SJCRH30 (cell line): ENCODE results near the gene LYZL2. TPM values are rescaled to one million over a fixed set of nuclear protein-coding genes. Genes with fewer than 3 reads are reported as not detected.
A peak's percentile ranks its signal among the peaks of the same experiment; 100 is the strongest.
"Not testable (repeated sequence)": the region's sequence is repeated elsewhere in the genome, so short reads cannot be mapped to it uniquely, and the experiment has no call there.

Experiments
- DNase-seq, 2 experiments: peaks; one replicate each; pipeline ENCODE4 v3.0.0-alpha.2; 2015 to 2020
- H3K27ac ChIP-seq: fragments of 250-450 bp; sonication (Bioruptor Pico); 2 replicates; pipeline ENCODE4 v1.5.1; 2020; ENCODE audit warnings: mild to moderate bottlenecking, moderate library complexity
- H3K27me3 ChIP-seq: fragments of 250-450 bp; sonication (Bioruptor Pico); 2 replicates; pipeline ENCODE4 v1.5.1; 2020; ENCODE audit warnings: mild to moderate bottlenecking, moderate library complexity
- H3K36me3 ChIP-seq: fragments of 250-450 bp; sonication (Bioruptor Pico); 2 replicates; pipeline ENCODE4 v1.5.1; 2020; ENCODE audit warnings: mild to moderate bottlenecking, moderate library complexity
- H3K4me1 ChIP-seq: fragments of 250-450 bp; sonication (Bioruptor Pico); 2 replicates; pipeline ENCODE4 v1.5.1; 2020; ENCODE audit warnings: mild to moderate bottlenecking, moderate library complexity
- H3K4me3 ChIP-seq: fragments of 250-450 bp; sonication (Bioruptor Pico); 2 replicates; pipeline ENCODE4 v1.5.1; 2020; ENCODE audit warnings: mild to moderate bottlenecking, moderate library complexity
- H3K9me3 ChIP-seq: fragments of 250-450 bp; sonication (Bioruptor Pico); replicated peaks from 2 replicates; pipeline ENCODE4 v1.5.1; 2020; ENCODE audit warnings: mild to moderate bottlenecking, moderate library complexity
- total RNA-seq: library from RNA; depleted of rRNA; stranded (reverse); fragments of >200 nt; shearing (Covaris generic); gene quantifications from 2 replicates; pipeline ENCODE4 v1.2.3, GENCODE V29; 2014

LYZL2 gene
- total RNA-seq, 1 experiment from 2014 or later: not detected

DNA sequence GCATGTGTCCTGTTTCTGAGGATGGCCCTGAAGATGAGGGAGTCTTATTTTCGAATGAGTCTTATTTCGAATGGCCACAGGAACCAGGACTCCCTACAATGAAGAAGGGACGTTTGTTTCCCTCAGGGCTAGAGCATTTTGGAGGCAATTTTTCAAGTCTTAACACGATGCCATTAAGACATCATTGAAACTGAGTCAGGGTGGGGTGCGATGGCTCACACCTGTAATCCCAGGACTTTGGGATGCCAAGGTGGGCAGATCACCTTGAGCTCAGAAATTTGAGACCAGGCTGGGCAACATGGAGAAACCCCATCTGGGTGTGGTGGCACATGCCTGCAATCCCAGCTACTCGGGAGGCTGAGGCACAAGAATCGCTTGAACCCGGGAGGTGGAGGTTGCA is 18.5 kb downstream of the LYZL2 start:
- H3K4me3 ChIP-seq, DNase-seq, H3K9me3 ChIP-seq, H3K36me3 ChIP-seq, H3K27me3 ChIP-seq, H3K27ac ChIP-seq, H3K4me1 ChIP-seq: not testable (repeated sequence)

- no peaks in the 10 kb centered on the region for H3K9me3 ChIP-seq
- no peak for DNase-seq
- no peak overlapping the region for H3K4me3 ChIP-seq
- H3K27me3 ChIP-seq: no peaks in the 10 kb centered on the region
- H3K27ac ChIP-seq: no peak overlapping the region
- H3K4me1 ChIP-seq: no peaks in the 10 kb centered on the region
- H3K36me3 ChIP-seq: no peaks in the 10 kb centered on the region
Measured at GRCh38 chr10:30607814-30608213, 21.7 kb downstream of the LYZL2 start.

- Histone ChIP-seq H3K4me3 (no peak overlapping the region), H3K27ac (no peak overlapping the region), H3K36me3 (no peaks in the 10 kb centered on the region), H3K27me3 (no peaks in the 10 kb centered on the region), H3K9me3 (no peaks in the 10 kb centered on the region), H3K4me1 (no peaks in the 10 kb centered on the region)
- no peak for DNase-seq
Measured at GRCh38 chr10:30606313-30606712, 23.2 kb downstream of the LYZL2 start.

DNA sequence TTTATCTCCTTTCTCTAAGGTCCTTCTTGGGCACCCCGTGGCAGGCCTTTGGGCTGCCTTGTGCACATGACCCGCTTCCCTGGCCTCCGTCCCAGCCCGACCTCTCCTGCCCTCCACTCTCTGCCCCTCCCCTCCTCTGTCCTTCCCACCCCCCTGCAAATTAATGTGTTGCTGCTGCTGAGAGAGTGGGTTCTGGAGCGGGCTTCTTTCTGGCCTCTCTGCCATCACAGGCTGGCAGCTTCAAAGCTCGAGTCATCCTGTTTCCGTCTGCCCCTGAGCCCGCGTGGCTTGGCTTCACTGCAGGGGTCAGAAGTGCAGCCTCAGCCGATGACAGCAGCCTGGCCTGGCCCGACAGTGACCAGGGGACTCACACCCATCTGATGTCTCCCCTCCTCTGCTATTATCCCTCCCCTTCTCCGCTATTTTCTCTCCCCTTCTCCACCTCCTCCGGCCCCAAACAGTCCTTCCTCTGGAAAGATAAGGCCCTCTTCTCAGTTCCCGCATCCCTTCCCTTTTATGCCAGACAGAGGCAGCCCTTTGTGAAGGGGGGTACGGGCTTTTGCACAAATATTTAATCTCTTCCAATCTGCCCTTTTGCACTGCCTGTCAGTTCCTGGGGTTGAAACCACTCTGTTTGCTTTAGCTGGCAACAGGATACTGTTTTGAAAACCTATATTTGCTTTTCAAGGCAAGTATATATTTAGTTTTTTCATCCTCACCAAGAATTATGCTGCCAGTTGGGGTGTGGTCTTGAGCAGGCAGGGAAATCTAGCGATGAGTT is 24.0 kb downstream of the LYZL2 start:
- DNase-seq, H3K36me3 ChIP-seq, H3K27me3 ChIP-seq, H3K27ac ChIP-seq, H3K4me1 ChIP-seq, H3K9me3 ChIP-seq, H3K4me3 ChIP-seq: not testable (repeated sequence)

- Histone ChIP-seq H3K27ac (no peak overlapping the region), H3K4me3 (no peak overlapping the region), H3K27me3 (no peaks in the 10 kb centered on the region), H3K36me3 (no peaks in the 10 kb centered on the region), H3K9me3 (no peaks in the 10 kb centered on the region), H3K4me1 (no peaks in the 10 kb centered on the region)
- DNase-seq: no peak
Measured at GRCh38 chr10:30603589-30603988, 26.0 kb downstream of the LYZL2 start.

- no peak overlapping the region for H3K27ac ChIP-seq
- no peaks in the 10 kb centered on the region for H3K27me3 ChIP-seq
- H3K9me3 ChIP-seq: no peaks in the 10 kb centered on the region
- no peaks in the 10 kb centered on the region for H3K36me3 ChIP-seq
- no peaks in the 10 kb centered on the region for H3K4me1 ChIP-seq
- no peak for DNase-seq
- no peak overlapping the region for H3K4me3 ChIP-seq
Measured at GRCh38 chr10:30602747-30603146, 26.8 kb downstream of the LYZL2 start.

- Histone ChIP-seq H3K9me3 (no peaks in the 10 kb centered on the region), H3K4me1 (no peaks in the 10 kb centered on the region), H3K27me3 (no peaks in the 10 kb centered on the region), H3K4me3 (no peak overlapping the region), H3K27ac (no peak overlapping the region), H3K36me3 (no peaks in the 10 kb centered on the region)
- DNase-seq: no peak
Measured at GRCh38 chr10:30600005-30600404, 29.5 kb downstream of the LYZL2 start.

GRCh38 chr10:30598105-30598776 is 31.3 kb downstream of the LYZL2 start:
- Histone ChIP-seq H3K9me3 (no peaks in the 10 kb centered on the region), H3K27ac (no peak overlapping the region), H3K4me3 (no peak overlapping the region), H3K27me3 (no peaks in the 10 kb centered on the region), H3K4me1 (no peaks in the 10 kb centered on the region), H3K36me3 (no peaks in the 10 kb centered on the region)
- no peak for DNase-seq

- H3K27me3 ChIP-seq, H3K4me3 ChIP-seq, H3K4me1 ChIP-seq, DNase-seq, H3K27ac ChIP-seq, H3K9me3 ChIP-seq, H3K36me3 ChIP-seq: not testable (repeated sequence)
Measured at GRCh38 chr10:30597433-30597824, 32.1 kb downstream of the LYZL2 start.

- H3K27ac ChIP-seq, H3K27me3 ChIP-seq, H3K9me3 ChIP-seq, H3K36me3 ChIP-seq, H3K4me1 ChIP-seq, H3K4me3 ChIP-seq, DNase-seq: not testable (repeated sequence)
Measured at GRCh38 chr10:30596493-30597432, 32.8 kb downstream of the LYZL2 start.

- DNase-seq: no peak
- H3K4me3 ChIP-seq: no peak overlapping the region
- no peaks in the 10 kb centered on the region for H3K9me3 ChIP-seq
- H3K4me1 ChIP-seq: no peaks in the 10 kb centered on the region
- no peaks in the 10 kb centered on the region for H3K36me3 ChIP-seq
- H3K27me3 ChIP-seq: no peaks in the 10 kb centered on the region
- no peak overlapping the region for H3K27ac ChIP-seq
Measured at GRCh38 chr10:30596013-30596412, 33.5 kb downstream of the LYZL2 start.

- Histone ChIP-seq H3K27me3 (no peaks in the 10 kb centered on the region), H3K4me1 (no peaks in the 10 kb centered on the region), H3K27ac (no peak overlapping the region), H3K9me3 (no peaks in the 10 kb centered on the region), H3K36me3 (no peaks in the 10 kb centered on the region), H3K4me3 (no peak overlapping the region)
- DNase-seq: no peak
Measured at GRCh38 chr10:30594077-30594476, 35.5 kb downstream of the LYZL2 start.

- not testable (repeated sequence) for DNase-seq, H3K4me3 ChIP-seq, H3K36me3 ChIP-seq, H3K9me3 ChIP-seq, H3K27me3 ChIP-seq, H3K4me1 ChIP-seq, H3K27ac ChIP-seq
Measured at GRCh38 chr10:30592770-30593169, 36.8 kb downstream of the LYZL2 start.

DNA sequence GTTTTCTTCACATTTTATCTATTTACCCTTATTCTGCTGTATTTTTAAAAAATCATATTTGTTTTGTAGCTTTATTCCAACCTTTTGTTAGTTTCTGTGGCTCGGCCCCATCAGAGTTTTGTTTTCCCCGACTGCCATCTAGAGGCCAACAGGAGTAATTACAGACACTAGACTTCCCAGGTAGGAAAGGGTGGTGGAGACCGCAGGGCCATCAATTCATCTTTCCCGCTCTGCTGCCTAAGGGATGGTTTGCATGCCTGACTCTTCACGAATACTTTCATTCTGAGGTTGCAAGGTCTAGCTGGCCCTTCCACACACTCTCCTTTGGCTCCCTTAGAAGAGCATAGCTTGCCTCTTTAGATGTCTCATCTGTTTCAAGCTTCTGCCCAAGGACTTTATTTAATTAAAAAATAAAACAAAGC is 38.3 kb downstream of the LYZL2 start:
- DNase-seq: peak in 1 of 2 experiments; percentile 71

DNA sequence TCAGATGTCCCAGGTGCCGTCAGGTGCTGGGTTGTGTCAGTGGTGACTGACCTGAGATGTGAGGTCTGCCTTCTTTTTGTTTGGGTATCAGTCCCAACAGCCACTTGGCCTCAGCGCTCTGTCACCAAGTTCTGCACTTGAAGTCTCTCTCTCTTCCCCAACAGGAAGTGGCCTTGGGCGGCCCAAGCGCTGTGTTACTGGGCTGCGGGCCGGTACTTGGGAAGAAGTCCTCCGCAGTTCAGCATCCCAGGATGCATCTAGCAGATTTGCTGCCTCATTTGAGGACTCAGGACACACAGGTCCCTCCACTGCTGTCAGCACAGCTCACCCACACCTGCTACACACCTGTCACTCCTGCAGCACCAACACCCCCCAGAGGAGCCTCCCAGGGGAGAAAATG is 40.1 kb downstream of the LYZL2 start:
- Histone ChIP-seq H3K27ac (no peak overlapping the region), H3K27me3 (no peaks in the 10 kb centered on the region), H3K9me3 (no peaks in the 10 kb centered on the region), H3K36me3 (no peaks in the 10 kb centered on the region), H3K4me3 (no peak overlapping the region), H3K4me1 (no peaks in the 10 kb centered on the region)
- DNase-seq: no peak

More for the DNA sequence above, 38.3 kb downstream of the LYZL2 start:
- Histone ChIP-seq H3K36me3 (no peaks in the 10 kb centered on the region), H3K9me3 (no peaks in the 10 kb centered on the region), H3K27me3 (no peaks in the 10 kb centered on the region), H3K4me3 (no peak overlapping the region), H3K4me1 (no peaks in the 10 kb centered on the region), H3K27ac (no peak overlapping the region)
